Duodenal mucosa (tissue), 2 donors: Measurements from ENCODE around the gene GTF2F2.

Experiments
- H3K27ac ChIP-seq: one replicate; pipeline ENCODE4 v1.7.0; 2013; ENCODE audit warnings: low read depth, low read length
- H3K27me3 ChIP-seq, 2 donors: one replicate each; pipeline ENCODE4 v1.7.0; 2013; ENCODE audit warnings: low read length in 2 of 2, control low read depth in 1 of 2; ENCODE audit not compliant: insufficient read depth in 2 of 2, control insufficient read depth in 1 of 2
- H3K36me3 ChIP-seq, 2 donors: one replicate each; pipeline ENCODE4 v1.7.0; 2013; ENCODE audit warnings: low read length in 2 of 2, control low read depth in 1 of 2; ENCODE audit not compliant: insufficient read depth in 2 of 2, control insufficient read depth in 1 of 2
- H3K4me1 ChIP-seq, 2 donors: one replicate each; pipeline ENCODE4 v1.7.0; 2013; ENCODE audit warnings: low read length in 2 of 2, control low read depth in 1 of 2; ENCODE audit not compliant: insufficient read depth in 2 of 2, control insufficient read depth in 1 of 2
- H3K4me3 ChIP-seq, 2 donors: one replicate each; pipeline ENCODE4 v1.7.0; 2013; ENCODE audit warnings: low read length in 2 of 2, low read depth in 1 of 2
- H3K9ac ChIP-seq, 2 donors: one replicate each; pipeline ENCODE4 v1.7.0; 2013; ENCODE audit warnings: low read length in 2 of 2, low read depth in 1 of 2
- H3K9me3 ChIP-seq, 2 donors: one replicate each; pipeline ENCODE4 v1.7.0; 2013; ENCODE audit warnings: low read length in 2 of 2, control low read depth in 1 of 2; ENCODE audit not compliant: control insufficient read depth in 1 of 2

The GTF2F2 gene

DNA sequence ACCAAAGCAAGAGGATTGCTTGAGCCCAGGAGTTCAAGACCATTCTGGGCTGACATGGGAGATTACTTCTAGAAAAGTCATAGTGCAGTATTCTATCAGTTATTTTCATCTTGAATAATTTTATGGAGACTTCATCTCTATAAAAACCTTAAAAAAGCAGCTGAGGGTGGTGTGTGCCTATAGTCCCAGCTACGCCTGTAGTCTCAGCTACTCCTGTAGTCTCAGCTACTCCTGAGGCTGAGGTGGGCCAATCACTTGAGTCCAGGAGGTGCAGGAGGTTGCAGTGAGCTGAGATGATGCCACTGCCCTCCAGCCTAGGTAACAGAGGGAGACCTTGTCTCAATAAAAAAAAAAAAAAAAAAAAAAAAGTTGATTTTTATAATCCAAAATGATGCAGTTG, 102.6 kb downstream of the GTF2F2 start:
- Histone ChIP-seq H3K4me3 (no peak overlapping the region), H3K9ac (no peak overlapping the region), H3K36me3 (no peaks in the 10 kb centered on the region), H3K27ac (no peak overlapping the region), H3K4me1 (no peaks in the 10 kb centered on the region), H3K27me3 (no peaks in the 10 kb centered on the region), H3K9me3 (no peaks in the 10 kb centered on the region)

DNA sequence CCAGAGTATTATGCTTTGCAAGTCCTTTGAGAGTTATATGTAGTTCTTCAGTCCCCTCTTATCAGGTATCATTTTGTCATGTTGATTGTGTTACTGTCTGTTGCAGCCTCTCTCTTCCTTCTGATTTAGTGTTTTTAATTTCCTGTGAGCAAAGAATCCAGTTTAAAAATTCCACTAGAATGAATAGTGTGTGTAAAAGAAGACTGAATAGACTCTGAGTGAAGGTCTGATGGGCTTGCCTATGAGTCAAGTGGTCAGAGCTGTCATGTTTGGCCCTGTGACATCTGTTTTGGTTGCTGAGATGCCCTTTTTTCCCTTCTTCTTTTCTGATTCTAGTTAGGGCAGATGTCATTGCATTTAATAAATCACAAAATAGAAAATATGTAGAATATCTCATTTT, 103.9 kb downstream of the GTF2F2 start:
- Histone ChIP-seq H3K36me3 (no peaks in the 10 kb centered on the region), H3K27ac (no peak overlapping the region), H3K4me1 (no peaks in the 10 kb centered on the region), H3K4me3 (no peak overlapping the region), H3K27me3 (no peaks in the 10 kb centered on the region), H3K9me3 (no peaks in the 10 kb centered on the region), H3K9ac (no peak overlapping the region)

DNA sequence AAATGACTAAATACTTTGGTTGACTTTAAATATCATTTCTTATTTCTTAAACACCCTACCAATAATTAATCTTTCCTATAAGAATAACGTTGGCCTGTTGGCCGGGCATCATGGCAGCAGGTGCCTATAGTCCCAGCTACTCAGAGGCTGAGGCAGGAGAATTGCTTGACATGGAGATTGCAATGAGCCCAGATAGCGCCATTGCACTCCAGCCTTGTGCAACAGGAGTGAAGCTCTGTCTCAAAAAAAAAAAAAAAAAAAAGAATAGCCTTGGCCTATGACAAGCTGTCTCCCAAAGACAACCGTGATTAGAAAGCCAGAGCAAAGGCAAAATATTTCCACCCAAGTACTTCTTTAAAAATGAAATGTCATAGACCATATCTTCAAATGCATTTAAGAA, 105.1 kb downstream of the GTF2F2 start:
- no peaks in the 10 kb centered on the region for H3K4me1 ChIP-seq
- no peaks in the 10 kb centered on the region for H3K36me3 ChIP-seq
- no peak overlapping the region for H3K27ac ChIP-seq
- H3K9ac ChIP-seq: no peak overlapping the region
- H3K27me3 ChIP-seq: no peaks in the 10 kb centered on the region
- no peaks in the 10 kb centered on the region for H3K9me3 ChIP-seq
- no peak overlapping the region for H3K4me3 ChIP-seq

DNA sequence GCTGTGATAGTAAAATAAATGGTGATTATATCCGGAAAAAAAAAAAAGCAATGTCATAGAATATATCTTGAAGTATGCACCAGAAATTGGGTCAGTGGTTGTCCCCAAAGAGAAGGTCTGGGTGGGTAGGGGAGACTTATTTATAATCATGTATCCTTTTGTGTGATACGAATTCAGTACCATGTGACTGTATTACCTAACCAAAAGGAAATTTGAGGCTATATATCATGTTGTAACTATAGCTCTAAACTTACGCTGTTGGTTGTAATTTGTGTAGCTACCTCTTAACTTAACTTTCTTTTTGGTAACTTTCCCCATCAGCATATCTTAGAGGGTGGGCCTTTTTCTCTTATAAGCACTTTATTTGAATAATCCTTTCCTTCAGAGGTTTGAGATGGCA, 105.7 kb downstream of the GTF2F2 start:
- no peak overlapping the region for H3K4me3 ChIP-seq
- H3K27ac ChIP-seq: no peak overlapping the region
- H3K4me1 ChIP-seq: no peaks in the 10 kb centered on the region
- H3K9ac ChIP-seq: no peak overlapping the region
- no peaks in the 10 kb centered on the region for H3K27me3 ChIP-seq
- no peaks in the 10 kb centered on the region for H3K9me3 ChIP-seq
- H3K36me3 ChIP-seq: no peaks in the 10 kb centered on the region

DNA sequence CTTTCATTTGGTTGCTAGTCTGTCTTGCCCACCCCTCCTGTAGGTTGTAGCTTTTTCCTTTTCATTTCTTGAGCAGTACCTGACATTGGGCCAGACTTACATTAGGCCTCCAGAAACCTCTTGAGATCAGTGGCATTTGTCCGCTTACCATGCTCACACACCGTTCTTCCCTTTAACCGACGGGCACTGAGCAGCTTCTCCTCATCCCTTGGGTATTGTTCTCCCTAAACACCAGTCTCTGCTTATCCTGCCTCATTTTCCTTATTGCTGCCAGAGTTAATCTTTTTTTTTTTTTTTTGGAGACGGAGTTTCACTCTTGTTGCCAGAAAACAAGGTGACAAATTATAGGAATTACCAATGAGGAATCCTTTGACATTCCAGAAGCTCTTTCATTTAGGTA, 107.7 kb downstream of the GTF2F2 start:
- no peaks in the 10 kb centered on the region for H3K4me1 ChIP-seq
- H3K9ac ChIP-seq: no peak overlapping the region
- no peaks in the 10 kb centered on the region for H3K27me3 ChIP-seq
- H3K27ac ChIP-seq: no peak overlapping the region
- no peaks in the 10 kb centered on the region for H3K36me3 ChIP-seq
- H3K9me3 ChIP-seq: no peaks in the 10 kb centered on the region
- no peak overlapping the region for H3K4me3 ChIP-seq

DNA sequence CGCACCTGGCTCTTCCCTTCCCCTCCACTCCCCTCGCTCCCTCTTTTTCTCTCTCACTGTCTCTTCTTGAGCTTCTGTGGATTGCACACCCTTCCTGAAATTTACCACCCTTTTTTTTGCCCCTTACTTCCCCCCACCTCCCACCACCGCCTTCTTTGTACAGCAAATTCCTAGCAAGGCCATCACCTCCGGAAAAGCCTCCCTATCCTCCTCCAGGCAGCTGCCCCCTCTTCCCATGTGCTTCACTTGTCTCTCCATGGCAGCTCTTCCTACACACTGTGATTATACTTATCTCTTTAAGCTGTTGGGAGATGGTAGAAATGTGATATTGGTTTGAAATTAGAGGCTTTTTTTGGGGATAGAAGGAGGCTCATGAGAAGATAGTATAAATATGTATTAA, 108.9 kb downstream of the GTF2F2 start:
- no peak overlapping the region for H3K9ac ChIP-seq
- H3K27ac ChIP-seq: no peak overlapping the region
- H3K4me1 ChIP-seq: no peaks in the 10 kb centered on the region
- no peak overlapping the region for H3K4me3 ChIP-seq
- no peaks in the 10 kb centered on the region for H3K27me3 ChIP-seq
- no peaks in the 10 kb centered on the region for H3K36me3 ChIP-seq
- no peaks in the 10 kb centered on the region for H3K9me3 ChIP-seq

DNA sequence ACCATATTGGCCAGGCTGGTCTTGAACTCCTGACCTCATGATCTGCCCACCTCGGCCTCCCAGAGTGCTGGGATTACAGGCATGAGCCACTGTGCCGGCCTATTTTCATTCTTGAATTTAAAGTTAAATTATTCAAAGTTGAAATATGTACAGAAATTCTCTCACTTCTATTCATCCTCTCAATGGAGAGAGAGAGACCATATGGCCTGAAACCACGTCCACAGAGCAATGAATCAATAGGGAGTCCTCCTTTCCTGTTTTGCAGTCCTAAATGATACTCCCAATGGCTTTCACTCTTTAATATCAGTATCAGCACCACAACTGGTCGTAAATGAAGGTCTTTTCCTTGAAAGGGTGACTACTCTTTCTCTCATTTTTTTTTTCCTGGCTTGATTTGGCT, 111.0 kb downstream of the GTF2F2 start:
- H3K4me1 ChIP-seq: peaks cover 0 to 1% of the 10 kb centered on the region in 2 donors
- no peak overlapping the region for H3K4me3 ChIP-seq
- no peaks in the 10 kb centered on the region for H3K27me3 ChIP-seq
- H3K27ac ChIP-seq: no peak overlapping the region
- H3K36me3 ChIP-seq: no peaks in the 10 kb centered on the region
- H3K9ac ChIP-seq: no peak overlapping the region
- no peaks in the 10 kb centered on the region for H3K9me3 ChIP-seq

DNA sequence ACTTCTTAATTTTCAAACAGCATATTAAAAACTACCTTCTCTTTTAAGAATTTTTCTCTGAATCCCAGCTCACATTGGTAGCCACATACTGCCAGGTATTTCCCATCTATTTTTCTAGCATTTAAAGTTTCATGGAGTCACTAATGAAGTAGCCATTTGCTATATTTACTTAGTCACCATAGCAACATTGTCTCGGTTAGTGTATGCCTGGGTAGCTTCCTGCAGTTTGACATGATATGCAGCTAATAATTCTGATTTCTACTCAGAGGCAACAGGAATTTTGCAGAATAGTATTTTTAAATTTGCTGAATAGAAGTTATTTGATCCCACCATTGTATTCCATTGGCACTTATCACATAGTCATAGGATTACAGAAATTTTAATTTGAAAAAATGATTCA, 111.4 kb downstream of the GTF2F2 start:
- H3K9ac ChIP-seq: no peak overlapping the region
- H3K27ac ChIP-seq: no peak overlapping the region

DNA sequence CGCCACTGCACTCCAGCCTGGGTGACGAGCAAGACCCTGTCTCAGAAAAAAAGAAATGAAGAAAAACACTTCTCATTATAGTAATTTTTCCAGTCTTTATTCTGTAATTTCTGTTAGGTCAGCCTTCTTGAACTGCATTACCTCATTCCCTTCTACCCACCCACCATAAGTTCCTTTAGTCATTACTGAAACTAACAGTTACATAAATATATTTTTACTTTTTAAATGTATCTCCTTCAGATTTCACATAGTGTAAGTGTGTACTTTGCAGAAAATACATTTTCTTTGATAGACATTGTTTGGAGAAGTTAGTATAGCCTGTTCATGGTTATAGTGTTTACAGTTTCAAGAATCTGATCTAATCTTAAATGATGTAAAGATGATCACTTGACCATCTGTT, 112.3 kb downstream of the GTF2F2 start:
- no peaks in the 10 kb centered on the region for H3K9me3 ChIP-seq
- no peaks in the 10 kb centered on the region for H3K36me3 ChIP-seq
- no peak overlapping the region for H3K4me3 ChIP-seq
- no peaks in the 10 kb centered on the region for H3K27me3 ChIP-seq
- no peak overlapping the region for H3K27ac ChIP-seq
- peaks cover 0 to 5% of the 10 kb centered on the region in 2 donors for H3K4me1 ChIP-seq
- H3K9ac ChIP-seq: no peak overlapping the region

More for the DNA sequence above, 111.4 kb downstream of the GTF2F2 start:
- no peaks in the 10 kb centered on the region for H3K27me3 ChIP-seq
- no peaks in the 10 kb centered on the region for H3K36me3 ChIP-seq
- no peaks in the 10 kb centered on the region for H3K9me3 ChIP-seq
- H3K4me1 ChIP-seq: peaks cover 0 to 5% of the 10 kb centered on the region in 2 donors
- no peak overlapping the region for H3K4me3 ChIP-seq

DNA sequence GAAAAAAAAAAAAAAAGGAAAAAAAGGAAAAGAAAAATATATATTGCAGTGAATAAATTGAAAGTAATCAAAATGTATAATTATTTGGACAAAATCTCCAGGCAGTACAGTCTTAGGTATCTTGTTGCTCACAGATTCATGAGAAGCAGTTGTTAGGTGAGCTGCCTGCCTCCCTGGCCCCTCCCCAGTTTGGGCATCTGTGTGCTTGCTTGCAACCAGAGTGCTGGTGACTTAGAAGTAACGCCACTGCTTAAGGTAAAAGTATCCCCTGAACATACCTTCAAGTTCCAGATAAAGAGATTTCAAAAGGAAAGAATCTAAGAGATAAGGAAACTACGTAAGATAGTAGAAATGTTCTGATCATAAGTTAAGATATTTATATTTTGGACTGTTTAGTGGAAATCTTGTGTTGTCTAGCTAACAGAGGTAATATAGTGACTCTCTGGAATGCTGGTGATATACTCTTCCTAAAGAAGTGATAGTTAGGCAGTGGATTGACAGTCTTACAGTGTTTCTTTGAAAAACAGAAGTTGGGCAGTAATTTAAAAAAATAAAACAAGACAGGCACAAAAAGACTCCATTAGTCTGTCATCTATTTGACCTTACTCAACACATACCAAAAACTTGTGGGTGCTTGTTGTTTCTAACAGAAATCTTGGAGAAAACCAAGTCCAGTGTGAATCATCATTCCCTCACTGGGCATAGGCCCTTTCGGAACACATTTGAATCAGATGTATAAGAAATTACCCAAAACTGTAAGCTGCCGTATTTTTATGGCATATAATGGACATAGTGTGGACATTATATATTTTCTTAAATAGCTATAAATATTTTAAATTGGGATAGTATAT, 118.9 kb downstream of the GTF2F2 start:
- no peak overlapping the region for H3K9ac ChIP-seq
- H3K27ac ChIP-seq: no peak overlapping the region
- H3K27me3 ChIP-seq: no peaks in the 10 kb centered on the region
- H3K4me3 ChIP-seq: no peak overlapping the region
- H3K9me3 ChIP-seq: no peaks in the 10 kb centered on the region
- H3K36me3 ChIP-seq: no peaks in the 10 kb centered on the region
- peaks cover 5 to 9% of the 10 kb centered on the region in 2 donors for H3K4me1 ChIP-seq
